Endothelial cell of umbilical vein (primary cell): Measurements from ENCODE around the gene FAM120B. TPM values are rescaled to one million over a fixed set of nuclear protein-coding genes. Genes with fewer than 3 reads are reported as not detected.

Experiments
- BruUV-seq: library from RNA; stranded (reverse); fragments of 400-500 nt; replicated peaks from 2 replicates; lab custom pipeline; 2021; lab: Mats Ljungman, UMichigan
- CTCF ChIA-PET: fragments of 300-600, 350-600 bp; sonication (Branson Sonifier 250); formaldehyde crosslinking; loops from one replicate; lab custom pipeline; 2021; ENCODE audit warnings: antibody characterized with exemption, inconsistent platforms; lab: Charles Lee
- POLR2A ChIA-PET: fragments of 300-600, 350-600 bp; sonication (Branson Sonifier 250); formaldehyde crosslinking; loops from one replicate; lab custom pipeline; 2021; ENCODE audit warnings: antibody characterized with exemption, inconsistent platforms; lab: Charles Lee
- DNase-seq: peaks from one replicate; pipeline ENCODE4 v3.0.0-alpha.2; 2011; ENCODE audit warnings: low read depth, low spot score
- FAIRE-seq: peaks from 2 replicates; lab custom pipeline; 2011; peaks lifted over from hg19 to GRCh38; lab: Jason Lieb, UNC
- H2AFZ ChIP-seq: 2 replicates; pipeline ENCODE4 v1.6.0; 2012; ENCODE audit warnings: low read depth, low read length, control low read depth, inconsistent platforms
- H3K27ac ChIP-seq: 2 replicates; pipeline ENCODE4 v1.5.1; 2011; ENCODE audit warnings: low read depth, mild to moderate bottlenecking, control low read depth, low read length, moderate library complexity; ENCODE audit not compliant: insufficient read depth
- H3K27me3 ChIP-seq, 2 experiments: 2 replicates each; pipeline versions ENCODE4 v1.6.0 to v1.6.1; 2011; ENCODE audit warnings: low read length in 2 of 2, mixed read lengths in 1 of 2; ENCODE audit not compliant: control insufficient read depth in 2 of 2, insufficient read depth in 2 of 2
- H3K36me3 ChIP-seq, 2 experiments: 2 replicates in 1 of 2; 3 replicates in 1 of 2; pipeline ENCODE4 v1.5.1; 2011; ENCODE audit warnings: low read length in 2 of 2, mild to moderate bottlenecking in 1 of 2, moderate library complexity in 1 of 2; ENCODE audit not compliant: control insufficient read depth in 2 of 2, insufficient read depth in 2 of 2; ENCODE audit errors: extremely low read depth in 1 of 2
- H3K4me1 ChIP-seq: 3 replicates; pipeline ENCODE4 v1.5.1; 2011; ENCODE audit warnings: mild to moderate bottlenecking, low read length; ENCODE audit not compliant: control insufficient read depth, insufficient read depth; ENCODE audit errors: extremely low read depth
- H3K4me2 ChIP-seq: 2 replicates; pipeline ENCODE4 v1.6.1; 2011; ENCODE audit warnings: low read length, control low read depth, mixed read lengths; ENCODE audit not compliant: insufficient read depth
- H3K4me3 ChIP-seq, 3 experiments: fragments of 200-600 bp in 1 of 3; sonication (generic), shearing (Covaris generic) in 1 of 3; replicated peaks in 1 of 3; 2 replicates each; pipeline ENCODE4 v1.5.1; 2011 to 2016; ENCODE audit warnings: control low read depth in 3 of 3, low read length in 3 of 3, mild to moderate bottlenecking in 2 of 3, inconsistent platforms in 1 of 3, low read depth in 1 of 3, moderate library complexity in 1 of 3; ENCODE audit not compliant: insufficient read depth in 1 of 3
- H3K79me2 ChIP-seq: 2 replicates; pipeline ENCODE4 v1.6.0; 2012; ENCODE audit warnings: low read length, inconsistent platforms; ENCODE audit not compliant: control insufficient read depth, insufficient read depth
- H3K9ac ChIP-seq: replicated peaks from 2 replicates; pipeline ENCODE3; 2011; ENCODE audit warnings: low read length, control low read depth; ENCODE audit not compliant: insufficient read depth; ENCODE audit errors: extremely low read depth
- H3K9me1 ChIP-seq: replicated peaks from 3 replicates; pipeline ENCODE4 v1.6.0; 2011; ENCODE audit warnings: mild to moderate bottlenecking, low read length; ENCODE audit not compliant: control insufficient read depth, insufficient read depth; ENCODE audit errors: extremely low read depth
- H3K9me3 ChIP-seq: replicated peaks from 2 replicates; pipeline ENCODE4 v1.5.1; 2012; ENCODE audit warnings: low read length, inconsistent platforms; ENCODE audit not compliant: control insufficient read depth, insufficient read depth
- H4K20me1 ChIP-seq: replicated peaks from 2 replicates; pipeline ENCODE3; 2011; ENCODE audit warnings: mild to moderate bottlenecking, low read length; ENCODE audit not compliant: control insufficient read depth, insufficient read depth; ENCODE audit errors: extremely low read depth
- CTCF ChIP-seq, 2 donors: IDR thresholded peaks; 1 replicate in 1 of 2; 2 replicates in 1 of 2; pipeline ENCODE4 v1.5.1; 2011; ENCODE audit warnings: low read length in 2 of 2, mild to moderate bottlenecking in 2 of 2, moderate library complexity in 2 of 2, control low read depth in 1 of 2, inconsistent platforms in 1 of 2, low read depth in 1 of 2; ENCODE audit not compliant: insufficient read depth in 1 of 2; ENCODE audit errors: extremely low read depth in 1 of 2
- EZH2 ChIP-seq: IDR thresholded peaks from 2 replicates; pipeline ENCODE4 v1.6.1; 2012; ENCODE audit warnings: borderline replicate concordance, low read depth, mild to moderate bottlenecking, moderate library complexity, low read length, inconsistent platforms; ENCODE audit not compliant: severe bottlenecking
- FOS ChIP-seq: IDR thresholded peaks from 2 replicates; pipeline ENCODE4 v1.6.1; 2011; ENCODE audit warnings: mild to moderate bottlenecking, low read length, moderate library complexity, borderline replicate concordance; ENCODE audit not compliant: insufficient read depth
- GATA2 ChIP-seq: IDR thresholded peaks from 2 replicates; pipeline ENCODE4 v1.7.0; 2011; ENCODE audit warnings: low read depth, mild to moderate bottlenecking, moderate library complexity, mixed read lengths, low read length; ENCODE audit not compliant: insufficient read length, insufficient read depth
- JUN ChIP-seq: IDR thresholded peaks from 2 replicates; pipeline ENCODE4 v1.6.1; 2011; ENCODE audit warnings: borderline replicate concordance, low read depth; ENCODE audit not compliant: insufficient read length, insufficient read depth
- MAX ChIP-seq: IDR thresholded peaks from 2 replicates; pipeline ENCODE4 v1.6.1; 2011; ENCODE audit not compliant: insufficient read depth, insufficient read length
- MYC ChIP-seq: IDR thresholded peaks from one replicate; pipeline ENCODE4 v1.6.1; 2011; ENCODE audit warnings: mild to moderate bottlenecking, low read depth, low read length
- POLR2A ChIP-seq: IDR thresholded peaks from 2 replicates; pipeline ENCODE4 v1.6.1; 2012; ENCODE audit warnings: low read depth, mild to moderate bottlenecking, control low read depth, low read length
- POLR2AphosphoS5 ChIP-seq: IDR thresholded peaks from 2 replicates; pipeline ENCODE4 v1.6.1; 2012; ENCODE audit warnings: low read depth, mild to moderate bottlenecking, control low read depth, low read length, moderate library complexity; ENCODE audit not compliant: insufficient read depth
- dilution Hi-C: fragments of 300-500 bp; cut with MboI; formaldehyde crosslinking; loops from one replicate; pipeline ENCODE4 v1.15.0; 2019; ENCODE audit warnings: low sequenced_read_pairs; ENCODE audit not compliant: extremely low pct_ligation_motif_present
- intact Hi-C: fragments of 100-400 bp; cut with micrococcal nuclease; formaldehyde crosslinking; loops from one replicate; pipeline ENCODE4 v1.10.0; 2022
- polyA plus RNA-seq, 4 experiments: library from polyadenylated mRNA; depleted of rRNA in 3 of 4; stranded (reverse) in 3 of 4; unstranded in 1 of 4; fragments of >200 nt; gene quantifications; 2 replicates each; pipeline versions ENCODE4 v1.2.1 to v1.2.3, GENCODE V29; 2011 to 2012; ENCODE audit warnings: missing spikeins in 1 of 4
- total RNA-seq: library from RNA; stranded (reverse); gene quantifications from 2 replicates; pipeline ENCODE4 v1.2.3, GENCODE V29; 2021

FAM120B gene
- total and polyA plus RNA-seq, 2 donors (not counting 3 experiments of a cell fraction or from before 2014, with no cell fraction given) = 10.8 to 28.2 TPM

DNA sequence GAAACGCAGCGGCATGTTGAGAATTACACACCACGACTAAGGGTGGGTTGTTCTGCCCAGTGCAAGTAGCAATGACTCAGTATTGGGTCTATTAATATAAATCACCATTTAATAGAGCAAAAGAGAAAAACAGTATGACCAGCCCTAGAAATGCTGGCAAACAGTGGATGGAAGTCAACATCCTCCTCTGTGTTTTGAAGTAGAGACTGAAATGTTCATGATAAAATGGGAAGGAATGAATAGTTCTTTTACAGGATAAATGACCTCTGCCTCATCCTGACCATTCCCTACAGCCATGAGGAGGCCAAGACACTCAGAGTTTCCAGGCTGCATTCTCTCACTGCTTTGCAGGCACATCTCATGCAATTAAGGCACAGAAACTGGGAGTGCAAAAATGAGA is 134.8 kb downstream of the FAM120B start:
- peaks cover 5% of the 10 kb centered on the region for H3K4me1 ChIP-seq
- no peaks in the 10 kb centered on the region for H4K20me1 ChIP-seq
- H3K27me3 ChIP-seq = no peaks in the 10 kb centered on the region
- ChIA-PET POLR2A (interaction anchor here (0.7 kb wide), 1 partner anchor 1275 kb away, joined by 6 read pairs; no protein-coding TSS in a partner anchor), CTCF (no interaction called here)
- no peak overlapping the region for H3K4me3 ChIP-seq
- FAIRE-seq (no peak), DNase-seq (no peak)
- BruUV-seq = no TSS peak
- H2AFZ ChIP-seq = no peak overlapping the region
- intact Hi-C loops = no loop called here
- H3K9ac ChIP-seq = no peak overlapping the region
- dilution Hi-C loops = no loop called here
- H3K36me3 ChIP-seq = no peaks in the 10 kb centered on the region
- H3K79me2 ChIP-seq = no peaks in the 10 kb centered on the region
- H3K9me3 ChIP-seq = no peaks in the 10 kb centered on the region
- no peak overlapping the region for H3K27ac ChIP-seq
- H3K9me1 ChIP-seq = no peaks in the 10 kb centered on the region
- H3K4me2 ChIP-seq = no peak overlapping the region
- TF ChIP-seq MYC (no peak), FOS (no peak), EZH2 (no peak), MAX (no peak), GATA2 (no peak), POLR2AphosphoS5 (no peak), CTCF (IDR thresholded peaks at IDR 0.05; ENCODE audit: extremely low read depth in 1 of 2, insufficient read depth in 1 of 2, low read depth in 1 of 2, low read length in 2 of 2) (no peak), JUN (no peak), POLR2A (no peak)
